HG03039 (cell line): ENCODE results near the gene ARMC7.

Experiments
- ATAC-seq: cut with Tn5 transposase; IDR thresholded peaks from one replicate; pipeline ENCODE4 v1.9.1; 2021; ENCODE audit warnings: mild to moderate bottlenecking, moderate library complexity; ENCODE audit not compliant: unreplicated experiment

ARMC7 gene

DNA sequence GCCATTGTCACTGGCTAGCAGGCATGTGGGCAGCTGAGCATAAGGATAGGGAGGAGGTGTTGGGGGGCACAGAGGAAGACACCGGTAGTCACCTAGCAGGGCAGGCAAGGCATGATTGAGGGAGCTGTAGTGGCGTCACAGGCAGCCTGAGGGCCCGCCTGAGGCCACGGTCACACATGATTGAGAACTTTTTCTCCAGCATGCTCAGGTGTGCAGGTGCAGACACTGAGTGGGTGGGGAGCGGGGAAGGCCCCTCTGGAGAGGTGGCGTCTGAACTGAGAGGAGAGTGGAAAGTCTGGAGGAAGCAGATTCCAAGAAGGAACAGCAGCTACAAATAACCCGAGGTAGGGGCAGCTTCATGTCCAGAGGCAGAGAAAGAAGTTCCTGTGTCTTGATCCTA, 10.9 kb upstream of the ARMC7 start:
- ATAC-seq = no peak

DNA sequence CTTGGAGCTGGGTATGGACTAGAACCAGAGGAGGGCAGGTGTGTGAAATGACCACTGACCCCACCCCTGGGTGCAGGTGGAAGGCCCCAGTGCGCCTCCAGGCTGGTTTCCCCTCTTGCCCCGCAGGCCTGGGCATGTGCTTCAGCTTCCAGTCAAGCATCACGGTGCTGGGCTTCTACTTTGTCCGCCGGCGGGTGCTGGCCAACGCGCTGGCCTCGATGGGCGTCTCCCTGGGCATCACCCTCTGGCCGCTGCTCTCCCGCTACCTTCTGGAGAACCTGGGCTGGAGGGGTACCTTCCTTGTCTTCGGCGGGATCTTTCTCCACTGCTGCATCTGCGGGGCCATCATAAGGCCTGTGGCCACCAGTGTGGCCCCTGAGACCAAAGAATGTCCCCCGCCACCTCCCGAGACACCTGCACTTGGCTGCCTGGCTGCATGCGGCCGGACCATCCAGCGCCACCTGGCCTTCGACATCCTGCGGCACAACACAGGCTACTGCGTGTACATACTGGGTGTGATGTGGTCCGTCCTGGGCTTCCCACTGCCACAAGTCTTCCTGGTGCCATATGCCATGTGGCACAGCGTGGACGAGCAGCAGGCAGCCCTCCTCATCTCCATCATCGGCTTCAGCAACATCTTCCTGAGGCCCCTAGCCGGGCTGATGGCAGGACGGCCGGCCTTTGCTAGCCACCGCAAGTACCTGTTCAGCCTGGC, 9.7 kb upstream of the ARMC7 start:
- no peak for ATAC-seq

DNA sequence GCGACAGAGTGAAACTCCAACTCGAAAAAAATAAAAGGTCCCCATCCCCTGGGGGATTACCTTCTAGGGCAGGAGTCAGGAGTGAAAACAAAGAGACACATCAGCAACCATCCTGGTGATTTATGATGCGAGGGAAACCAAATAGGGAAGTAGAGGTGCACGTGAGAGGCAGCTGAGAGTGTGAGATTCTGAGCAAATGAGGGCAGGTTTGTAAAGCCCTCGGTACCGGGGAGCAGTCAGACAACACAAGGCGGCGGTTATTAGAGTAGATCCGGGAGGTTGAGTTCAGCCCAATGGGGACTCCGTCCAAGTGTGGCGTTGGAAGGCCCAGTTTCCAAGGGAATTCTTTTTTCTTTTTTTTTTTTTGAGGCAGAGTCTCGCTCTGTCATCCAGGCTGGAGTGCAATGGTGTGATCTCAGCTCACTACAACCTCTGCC, 7.4 kb upstream of the ARMC7 start:
- ATAC-seq = no peak

DNA sequence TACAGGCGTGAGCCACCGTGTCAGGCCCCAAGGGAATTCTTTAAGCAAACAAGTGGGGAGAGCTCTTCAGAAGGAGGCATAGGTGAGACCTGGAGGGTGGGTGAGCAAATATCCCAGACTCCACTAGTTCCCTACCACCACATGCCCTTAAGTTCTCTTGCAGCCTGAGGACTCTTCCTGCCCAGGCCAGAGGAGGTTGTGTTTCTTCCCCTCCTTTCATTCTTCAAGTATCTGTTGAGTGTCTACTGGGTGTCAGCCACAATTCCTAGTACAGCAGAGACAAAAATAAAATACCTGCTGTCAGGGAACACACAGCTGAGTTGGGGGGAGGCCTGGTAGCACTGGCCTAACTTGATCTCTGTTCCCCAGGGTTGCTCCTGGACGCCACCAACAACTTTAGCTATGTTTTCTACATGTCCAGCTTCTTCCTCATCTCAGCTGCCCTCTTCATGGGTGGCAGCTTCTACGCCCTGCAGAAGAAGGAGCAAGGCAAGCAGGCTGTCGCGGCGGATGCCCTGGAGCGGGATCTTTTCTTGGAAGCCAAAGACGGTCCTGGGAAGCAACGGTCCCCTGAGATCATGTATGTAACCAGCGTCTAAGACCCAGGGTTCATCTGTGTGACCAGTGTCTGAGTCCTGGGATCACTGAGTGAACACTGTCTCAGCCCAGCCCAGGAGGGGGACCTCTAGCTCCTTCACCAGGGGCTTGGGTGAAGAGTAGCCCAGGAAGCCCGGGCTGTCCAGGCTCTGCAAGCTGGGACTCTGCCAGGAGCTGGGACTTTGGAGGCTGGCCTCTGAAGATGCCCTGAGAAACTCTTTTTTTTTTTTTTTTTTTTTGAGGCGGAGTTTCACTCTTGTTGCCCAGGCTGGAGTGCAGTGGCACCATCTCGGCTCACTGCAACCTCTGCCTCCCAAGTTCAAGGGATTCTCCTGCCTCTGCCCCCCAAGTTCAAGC, 5.9 kb upstream of the ARMC7 start:
- no peak for ATAC-seq

DNA sequence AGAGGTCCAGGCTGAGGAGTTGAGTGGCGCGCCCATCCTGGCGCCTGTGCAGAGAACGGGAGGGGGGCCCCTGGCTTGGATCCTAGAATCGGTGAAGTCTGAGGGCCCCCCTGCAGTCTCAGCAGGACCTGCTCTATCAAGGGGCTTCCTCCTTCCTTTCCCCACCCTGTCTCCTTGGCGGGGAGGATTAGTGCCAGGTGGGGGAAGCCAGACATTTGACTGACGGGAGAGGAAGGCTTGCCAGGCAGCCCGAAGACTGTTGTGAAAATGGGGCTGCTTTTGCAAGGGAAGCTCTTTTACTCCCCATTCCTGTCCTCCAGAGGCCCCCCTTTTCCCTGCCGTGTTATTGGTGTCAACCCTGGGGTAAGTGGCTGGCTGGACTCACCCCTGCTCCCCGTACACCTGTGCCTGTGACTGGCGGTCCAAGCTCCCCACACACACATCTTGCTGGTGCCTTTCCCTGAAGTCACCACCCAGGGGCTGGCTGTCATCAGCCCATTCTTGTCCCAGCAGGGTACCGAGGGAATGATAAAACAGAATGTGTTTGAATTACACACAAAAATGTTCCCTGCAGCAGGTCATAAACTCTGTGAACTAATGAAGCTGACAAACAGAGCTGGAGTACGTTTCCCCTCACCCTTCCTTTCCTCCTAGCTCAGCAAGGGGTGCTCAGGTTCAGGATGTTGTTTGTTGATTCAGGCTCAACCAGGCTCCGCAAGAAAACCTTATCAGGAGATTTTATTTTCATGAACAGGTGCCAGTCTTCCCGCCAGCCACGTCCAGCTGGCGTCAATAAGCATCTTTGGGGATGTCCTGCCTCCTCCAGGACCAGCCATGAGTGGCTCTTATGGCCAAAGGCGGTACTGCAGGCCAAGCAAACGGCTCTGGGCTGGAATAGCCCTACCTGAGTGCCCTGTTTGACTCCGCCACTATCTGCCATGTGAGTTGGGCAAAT, 4.4 kb upstream of the ARMC7 start:
- ATAC-seq = no peak

DNA sequence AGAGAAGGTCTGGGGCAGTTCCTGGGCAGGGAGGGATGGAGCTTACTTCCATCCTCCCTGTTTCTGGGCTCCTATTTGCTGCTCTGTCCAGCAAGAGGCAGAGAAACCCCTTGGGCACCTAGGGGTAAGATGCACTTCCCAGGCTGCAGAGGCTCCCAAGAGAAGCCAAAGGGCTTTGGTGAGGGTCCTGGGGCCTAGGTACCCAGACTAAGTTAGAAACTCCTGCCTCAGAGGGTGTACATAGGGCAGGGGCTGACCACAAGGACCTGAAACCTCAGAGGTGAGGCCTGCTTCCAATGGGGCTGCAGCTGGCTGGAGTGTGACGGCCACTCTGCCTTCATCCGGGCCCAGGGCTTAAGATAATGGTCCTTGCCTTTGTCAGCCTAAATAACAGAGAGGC, 1.6 kb upstream of the ARMC7 start:
- ATAC-seq = no peak

DNA sequence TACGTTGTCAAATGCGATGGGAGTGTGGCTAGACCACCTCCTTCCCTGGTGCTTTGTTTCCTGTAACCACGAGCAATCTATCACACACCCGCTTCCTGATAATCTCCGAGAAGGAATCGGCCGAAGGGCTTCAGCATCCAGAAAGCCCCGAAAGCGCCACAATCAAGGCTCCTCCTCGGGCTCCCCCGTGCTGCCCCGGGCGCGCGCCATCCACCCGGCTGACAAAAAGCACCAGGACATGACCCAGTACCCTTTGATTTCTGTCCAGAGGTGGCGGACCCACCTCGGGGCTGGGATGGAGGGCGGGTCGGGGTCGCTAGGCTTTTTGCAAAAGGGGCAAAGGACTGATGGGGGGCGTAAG, 743 bp upstream of the ARMC7 start:
- no peak for ATAC-seq

DNA sequence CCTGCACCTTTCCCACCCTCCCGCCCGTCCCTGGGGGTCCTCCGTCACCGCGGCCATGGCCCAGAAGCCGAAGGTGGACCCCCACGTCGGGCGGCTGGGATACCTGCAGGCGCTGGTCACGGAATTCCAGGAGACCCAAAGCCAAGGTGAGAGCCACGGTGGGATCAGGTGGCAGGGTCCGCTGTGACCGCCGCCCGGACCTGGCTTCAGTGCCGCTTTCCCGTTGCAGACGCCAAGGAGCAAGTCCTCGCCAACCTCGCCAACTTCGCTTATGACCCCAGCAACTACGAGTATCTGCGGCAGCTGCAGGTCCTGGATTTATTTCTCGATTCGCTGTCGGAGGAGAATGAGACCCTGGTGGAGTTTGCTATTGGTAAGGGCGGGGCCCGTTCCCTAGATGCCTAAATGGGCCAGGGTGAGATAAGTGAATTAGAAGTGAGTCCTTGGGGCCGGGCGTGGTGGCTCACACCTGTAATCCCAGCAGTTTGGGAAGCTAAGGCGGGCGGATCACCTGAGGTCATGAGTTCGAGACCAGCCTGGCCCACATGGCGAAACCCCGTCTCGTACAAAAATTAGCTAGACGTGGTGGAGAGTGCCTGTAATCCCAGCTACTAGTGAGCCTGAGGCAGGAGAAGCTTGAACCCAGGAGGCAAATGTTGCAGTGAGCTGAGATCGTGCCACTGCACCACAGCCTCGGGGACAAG, 617 bp downstream of the ARMC7 start:
- peak; percentile 5 for ATAC-seq

DNA sequence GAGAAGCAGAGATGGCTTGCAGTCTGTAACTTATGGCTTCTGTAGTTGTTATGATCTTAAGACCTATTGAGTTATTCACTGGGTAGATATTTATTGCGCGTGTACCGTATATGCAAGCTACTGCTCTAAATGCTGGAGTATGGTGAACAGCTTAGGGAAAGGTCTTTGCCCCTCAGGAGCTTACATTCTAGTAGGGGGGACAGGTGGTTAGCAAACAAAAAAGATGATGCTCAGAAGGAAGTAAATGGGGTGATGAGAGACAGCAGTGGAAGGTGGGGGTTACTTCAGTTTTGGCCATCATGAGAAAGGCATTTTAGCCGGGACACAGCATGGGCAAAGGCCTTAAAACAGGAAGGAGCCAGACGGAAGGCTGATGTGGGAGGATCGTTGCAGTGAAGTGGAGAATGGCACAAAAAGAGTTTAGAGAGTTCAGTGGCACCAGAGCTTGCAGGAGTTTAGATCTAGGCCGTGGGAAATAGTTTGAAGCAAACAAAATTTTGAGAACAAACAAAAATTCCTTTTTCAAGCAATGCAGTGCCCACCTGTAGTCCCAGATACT, 2.1 kb downstream of the ARMC7 start:
- no peak for ATAC-seq

DNA sequence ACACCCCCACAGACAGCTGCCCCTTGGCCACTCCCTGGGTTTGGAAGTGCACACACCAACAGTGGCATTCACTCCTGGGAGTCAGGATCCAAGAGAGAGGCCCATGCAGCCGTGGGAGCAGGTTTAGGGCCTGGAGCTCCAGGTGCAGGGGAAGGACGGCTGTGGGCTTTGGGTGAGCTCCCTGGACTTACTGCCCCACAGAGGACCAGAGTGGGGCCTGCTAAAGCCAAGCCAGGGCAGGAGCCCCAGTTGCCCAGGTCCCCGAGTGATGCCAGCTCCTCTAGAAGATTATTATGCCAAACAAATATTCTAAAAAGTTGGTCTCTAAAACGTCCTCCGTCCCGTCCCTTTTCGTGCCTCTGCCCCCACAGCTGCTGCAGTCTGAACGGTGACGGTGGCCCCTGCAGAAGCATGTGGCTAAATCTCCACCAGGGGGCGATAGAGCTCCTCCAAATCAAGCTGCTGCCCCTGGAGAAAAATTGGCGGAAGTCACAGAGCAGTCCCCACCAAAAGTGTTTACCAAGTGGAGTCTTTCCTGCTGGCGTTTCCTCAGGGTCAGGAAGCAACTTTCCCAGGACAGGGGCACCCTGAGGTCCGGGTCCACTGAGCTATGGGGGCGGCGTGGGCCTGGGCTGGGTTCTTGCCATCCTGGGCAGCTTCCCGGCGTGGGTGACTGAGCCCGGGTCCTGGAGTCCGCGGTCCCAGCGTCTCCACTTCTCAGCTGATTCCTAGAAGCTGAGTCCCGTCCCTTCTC, 4.2 kb downstream of the ARMC7 start:
- ATAC-seq = no peak

DNA sequence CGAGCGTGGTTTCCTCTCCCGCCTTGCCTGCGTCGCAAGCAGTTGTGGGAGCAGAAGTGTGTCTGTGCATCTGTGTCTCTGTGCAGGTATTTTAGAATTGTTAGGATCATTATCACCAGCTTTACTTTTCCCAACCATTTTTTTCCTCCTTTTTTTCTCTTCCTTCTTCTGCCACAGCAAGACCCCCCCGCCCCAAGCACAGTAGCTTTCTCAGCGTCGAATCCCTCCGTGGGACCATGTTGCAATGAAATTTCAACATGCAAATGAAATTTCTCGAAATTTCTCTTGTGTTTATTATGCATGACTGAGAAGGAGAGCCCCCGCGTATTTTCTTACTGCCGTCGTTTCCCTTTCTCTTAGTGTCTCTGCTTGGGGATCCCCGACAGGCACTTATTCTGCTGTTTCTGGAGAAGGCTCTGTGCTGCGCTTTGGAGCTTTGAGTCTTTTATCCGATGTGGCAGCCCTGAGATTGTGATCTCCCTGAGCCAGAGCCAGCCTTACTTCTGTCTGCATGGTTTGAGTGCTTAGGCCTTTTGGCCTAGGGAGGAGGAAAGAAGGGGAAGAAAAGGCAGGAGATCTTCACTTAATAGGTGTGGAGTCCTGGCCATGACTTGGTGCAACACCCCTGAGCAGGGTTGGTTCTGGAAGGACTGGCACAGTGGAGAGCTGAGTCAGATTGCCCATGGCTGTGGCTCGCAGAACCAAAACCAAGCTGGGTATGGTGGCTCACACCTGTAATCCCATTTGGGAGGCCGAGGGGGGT, 5.0 kb downstream of the ARMC7 start:
- ATAC-seq = no peak

DNA sequence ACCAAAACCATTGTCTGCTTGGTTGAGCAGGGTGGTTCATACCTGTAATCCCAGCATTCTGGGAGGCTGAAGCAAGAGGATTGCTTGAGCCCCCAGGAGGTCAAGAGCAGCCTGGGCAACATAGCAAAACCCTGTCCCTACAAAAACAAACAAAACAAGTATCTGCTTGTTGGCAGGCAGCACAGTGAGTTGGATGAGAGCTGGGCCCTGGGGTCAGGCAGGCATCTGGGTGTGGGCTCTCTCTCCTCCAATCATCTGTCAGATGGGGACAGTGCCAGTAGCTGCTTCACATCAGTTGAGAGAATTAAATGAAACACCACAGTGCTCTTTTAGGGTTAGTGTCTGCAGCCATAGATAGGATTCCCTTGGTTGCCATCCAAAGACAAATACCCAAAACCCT, 5.8 kb downstream of the ARMC7 start:
- no peak for ATAC-seq

DNA sequence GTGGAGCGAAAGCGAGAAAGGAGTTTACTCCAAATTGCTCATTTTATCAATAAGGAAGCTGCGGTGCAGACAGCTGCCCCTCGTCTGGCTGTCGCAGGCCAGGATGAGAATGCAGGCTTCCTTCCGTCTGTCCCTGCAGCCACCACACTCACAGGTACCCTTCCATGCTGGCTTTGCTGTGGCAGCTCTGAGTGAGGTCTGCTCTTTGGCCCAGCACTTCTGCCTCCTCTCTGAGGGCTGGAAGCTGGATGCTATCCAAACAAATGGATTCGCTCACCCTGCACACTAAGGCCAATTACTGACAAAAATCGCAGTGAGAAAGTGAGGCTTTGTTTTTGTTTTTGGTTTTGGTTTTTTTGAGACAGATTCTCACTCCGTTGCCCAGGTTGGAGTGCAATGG, 7.0 kb downstream of the ARMC7 start:
- ATAC-seq = no peak

DNA sequence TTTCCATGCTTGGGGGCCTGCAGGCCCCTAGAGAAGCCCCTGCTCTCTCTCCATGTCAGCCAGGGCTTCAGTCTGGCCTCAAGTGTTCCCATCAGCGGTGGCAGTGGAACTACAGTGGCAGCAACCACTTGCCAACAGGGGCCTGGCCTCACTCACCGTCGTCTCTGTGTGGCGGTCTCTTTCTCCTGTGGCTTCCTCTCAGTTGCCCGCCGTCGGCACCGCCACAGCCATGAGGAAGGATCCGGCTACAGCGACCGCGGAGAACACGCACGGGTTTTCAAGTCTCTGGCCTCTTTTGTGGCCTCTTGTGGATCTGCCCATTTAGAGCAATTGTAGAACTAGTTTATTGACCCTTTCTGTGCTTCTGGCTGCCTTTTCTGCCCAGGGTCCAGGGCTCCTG, 8.5 kb downstream of the ARMC7 start:
- no peak for ATAC-seq

DNA sequence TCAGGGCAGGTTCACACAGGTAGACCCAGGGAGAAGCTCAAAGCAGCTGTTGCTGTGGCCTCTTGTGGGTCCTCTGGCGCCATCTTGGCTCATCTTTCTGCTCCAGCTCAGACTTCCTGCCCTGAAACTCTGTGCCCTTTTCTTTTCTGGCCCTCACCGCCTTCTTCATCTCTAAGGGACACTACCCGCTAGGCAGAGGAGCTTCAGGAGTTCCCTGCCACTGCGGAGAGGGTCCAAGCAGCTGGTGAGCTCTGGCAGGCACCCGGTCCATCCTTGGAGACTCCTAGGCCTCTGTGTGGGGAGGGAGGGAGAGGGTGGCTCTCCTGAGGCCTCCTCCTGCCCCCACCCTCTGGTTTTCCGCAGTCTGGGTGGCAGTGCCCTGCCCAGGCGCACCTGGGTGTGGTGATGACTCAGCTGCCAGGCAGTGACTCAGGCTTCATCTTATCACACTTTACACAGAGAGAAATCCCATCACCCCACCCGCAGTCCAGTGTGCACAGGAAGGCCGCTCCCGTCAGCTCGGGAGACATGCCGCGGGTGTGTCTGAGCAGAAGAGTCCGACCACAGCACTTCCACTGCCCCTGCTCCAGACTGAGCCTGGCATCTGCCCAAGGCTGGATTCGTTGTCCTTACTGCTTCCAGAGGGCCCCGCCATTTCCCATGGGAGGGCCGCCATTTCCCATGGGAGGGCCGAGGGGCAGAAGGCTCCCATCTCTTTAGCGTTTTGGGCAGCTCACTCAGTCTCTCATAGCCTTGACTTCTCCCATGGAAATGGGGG, 14.5 kb downstream of the ARMC7 start:
- no peak for ATAC-seq

DNA sequence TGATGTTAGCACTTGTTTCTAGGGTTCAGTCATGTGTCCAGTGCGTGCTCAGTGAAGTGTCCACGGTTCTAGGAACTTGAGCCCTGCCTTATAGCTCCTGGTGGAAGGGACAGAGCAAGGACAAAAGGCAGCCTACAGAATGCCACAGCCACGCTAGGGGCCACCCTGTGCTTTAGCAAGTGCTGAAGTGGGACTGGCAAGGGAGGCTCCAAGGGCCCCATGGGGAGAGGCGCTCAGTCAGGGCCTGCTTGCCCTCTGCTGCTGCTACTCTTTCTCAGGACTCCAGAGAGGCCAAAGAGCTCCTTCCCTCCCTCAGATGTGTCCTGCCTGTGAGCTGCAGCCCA, 15.0 kb downstream of the ARMC7 start:
- no peak for ATAC-seq

DNA sequence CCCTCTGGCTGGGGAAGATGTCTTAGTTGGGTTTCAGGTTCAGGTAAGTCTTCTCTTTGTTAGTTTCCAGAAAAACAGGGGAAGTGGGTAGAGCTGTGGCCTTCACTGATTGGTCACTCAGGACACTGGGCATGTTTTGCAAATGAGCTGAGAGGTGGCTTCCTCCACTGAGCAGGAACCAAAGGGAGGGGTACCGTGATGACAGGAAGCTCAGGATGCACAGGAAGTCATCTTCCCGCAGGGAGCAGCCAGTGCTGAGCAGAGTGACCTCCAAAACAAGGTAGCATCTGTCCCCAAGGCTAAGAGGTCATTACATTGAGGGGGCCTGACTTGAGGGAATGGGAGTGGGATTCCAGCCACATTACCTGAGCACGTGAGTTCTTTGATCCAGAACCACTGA, 16.2 kb downstream of the ARMC7 start:
- no peak for ATAC-seq

DNA sequence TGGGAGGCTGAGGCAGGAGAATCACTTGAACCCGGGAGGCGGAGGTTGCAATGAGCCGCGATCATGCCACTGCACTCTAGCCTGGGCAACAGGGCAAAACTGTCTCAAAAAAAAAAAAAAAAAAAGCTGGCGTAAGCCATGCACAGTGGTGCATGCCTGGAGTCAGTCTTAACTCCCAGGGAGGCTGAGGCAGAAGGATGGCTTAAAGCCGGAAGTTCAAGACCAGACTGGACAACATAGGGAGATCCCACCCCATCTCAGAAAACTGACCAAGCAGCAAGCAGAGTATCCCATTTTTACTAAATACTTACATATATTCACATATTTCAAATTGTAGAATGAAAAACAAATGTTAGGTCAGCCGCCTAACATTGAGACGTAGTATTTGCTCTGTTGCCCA, 17.2 kb downstream of the ARMC7 start:
- ATAC-seq = no peak
